GM21619 (cell line): ENCODE data around the gene VGLL4.

ENCODE experiments used
- ATAC-seq: cut with Tn5 transposase; IDR thresholded peaks from one replicate; pipeline ENCODE4 v1.9.1; 2021; ENCODE audit not compliant: unreplicated experiment

The VGLL4 gene

GRCh38 chr3:11607816-11608215, 35.9 kb downstream of the VGLL4 start:
- no peak for ATAC-seq

- no peak for ATAC-seq
Measured at GRCh38 chr3:11606865-11607440, 36.8 kb downstream of the VGLL4 start.

GRCh38 chr3:11606090-11606784, 37.5 kb downstream of the VGLL4 start:
- ATAC-seq = no peak

- no peak for ATAC-seq
Measured at GRCh38 chr3:11605398-11605797, 38.3 kb downstream of the VGLL4 start.

GRCh38 chr3:11604139-11604892, 39.4 kb downstream of the VGLL4 start:
- no peak for ATAC-seq

GRCh38 chr3:11603628-11604027, 40.1 kb downstream of the VGLL4 start:
- ATAC-seq = no peak

- ATAC-seq = no peak
Measured at GRCh38 chr3:11602886-11603527, 40.7 kb downstream of the VGLL4 start.

- no peak for ATAC-seq
Measured at GRCh38 chr3:11602239-11602840, 41.4 kb downstream of the VGLL4 start.

GRCh38 chr3:11601446-11602238, 42.1 kb downstream of the VGLL4 start:
- peak; percentile 91 for ATAC-seq

GRCh38 chr3:11600501-11601282, 43.0 kb downstream of the VGLL4 start:
- no peak for ATAC-seq

GRCh38 chr3:11596387-11596786, 47.3 kb downstream of the VGLL4 start:
- ATAC-seq = no peak

- peak; percentile 65 for ATAC-seq
Measured at GRCh38 chr3:11595024-11595423, 48.7 kb downstream of the VGLL4 start.

GRCh38 chr3:11593318-11594034, 50.2 kb downstream of the VGLL4 start:
- no peak for ATAC-seq

GRCh38 chr3:11592445-11593298, 51.0 kb downstream of the VGLL4 start:
- no peak for ATAC-seq

- ATAC-seq = no peak
Measured at GRCh38 chr3:11591391-11592282, 52.1 kb downstream of the VGLL4 start.

- ATAC-seq = no peak
Measured at GRCh38 chr3:11591002-11591355, 52.7 kb downstream of the VGLL4 start.

GRCh38 chr3:11589706-11590105, 54.0 kb downstream of the VGLL4 start:
- no peak for ATAC-seq
